Measurements from ENCODE around the gene DHRS7B. TPM values are rescaled to one million over a fixed set of nuclear protein-coding genes. Genes with fewer than 3 reads are reported as not detected.

DHRS7B gene
- total RNA-seq, 1 experiment from 2014 or later, result 30.0 TPM

GRCh38 chr17:21209511-21210175 is 82.9 kb downstream of the DHRS7B start:
- Histone ChIP-seq H3K4me1 (peaks cover 5% of the 10 kb centered on the region; the same call in 1 of the 2 replicates), H3K9me3 (no peaks in the 10 kb centered on the region), H3K36me3 (ENCODE audit: control insufficient read depth, insufficient read depth, low read length) (peaks cover 1% of the 10 kb centered on the region), H3K4me3 (ENCODE audit: low read depth, low read length) (no peak overlapping the region), H3K27me3 (replicated peaks; ENCODE audit: control insufficient read depth, insufficient read depth, low read length) (no peaks in the 10 kb centered on the region)
- TF ChIP-seq CTCF (IDR thresholded peaks at IDR 0.05; ENCODE audit: insufficient read depth in 1 of 2, low read depth in 1 of 2, low read length in 1 of 2, severe bottlenecking in 1 of 2, unreplicated experiment in 1 of 2), result no peak
- ChIA-PET POLR2A (no interaction called here), CTCF (no interaction called here)
- peaks cover 9% of the 10 kb centered on the region for H3K4me1 Mint-ChIP-seq (ENCODE audit: low read depth, unreplicated experiment)
- no peak overlapping the region for H3K27ac Mint-ChIP-seq (ENCODE audit: unreplicated experiment)
- no peaks in the 10 kb centered on the region for H3K9me3 Mint-ChIP-seq (ENCODE audit: unreplicated experiment)
- BruUV-seq (replicated peaks), result no TSS peak
- no peaks in the 10 kb centered on the region for H3K27me3 Mint-ChIP-seq (ENCODE audit: insufficient read depth, unreplicated experiment)
- H3K4me3 Mint-ChIP-seq (ENCODE audit: unreplicated experiment), result no peak overlapping the region
- no peak for DNase-seq
- peaks cover 42% of the 10 kb centered on the region for H3K36me3 Mint-ChIP-seq (ENCODE audit: insufficient read depth, unreplicated experiment)
- intact Hi-C loops (cut with micrococcal nuclease; ENCODE audit: unreplicated experiment), result no loop called here

DNA sequence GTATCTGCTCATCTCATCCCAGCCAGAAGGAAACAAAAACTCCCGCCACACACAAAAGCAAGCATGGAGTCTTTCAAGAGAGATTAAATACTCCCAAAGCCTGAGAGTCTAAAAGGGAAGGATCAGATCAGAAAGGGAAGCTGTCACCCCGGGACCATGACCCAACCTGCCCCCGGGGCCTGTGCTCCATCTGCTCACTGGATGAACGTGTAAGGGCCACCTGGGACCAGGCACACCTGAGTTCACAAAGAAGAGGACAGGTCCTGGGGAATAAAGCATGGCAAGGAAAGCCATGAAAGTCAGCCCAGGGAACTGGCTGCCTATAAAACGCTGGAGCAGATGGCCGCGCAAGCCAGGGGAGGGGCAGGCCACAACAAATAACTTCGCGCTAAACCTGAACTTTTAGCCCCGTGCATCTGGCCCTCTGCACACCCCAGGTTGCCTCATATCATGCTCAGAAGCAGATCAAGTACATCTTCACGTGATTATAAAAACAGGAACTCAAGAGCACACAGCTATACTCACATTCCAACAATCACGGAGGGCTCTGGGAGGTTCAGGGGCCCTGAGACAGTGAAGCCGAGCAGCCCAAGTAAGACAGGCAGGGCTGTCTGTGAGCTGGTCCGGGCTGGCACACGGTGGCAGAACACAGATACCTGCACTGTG is 83.8 kb downstream of the DHRS7B start:
- Mint-ChIP-seq H3K4me3 (ENCODE audit: unreplicated experiment) (no peak overlapping the region), H3K4me1 (ENCODE audit: low read depth, unreplicated experiment) (peaks cover 17% of the 10 kb centered on the region), H3K27ac (ENCODE audit: unreplicated experiment) (no peak overlapping the region), H3K36me3 (ENCODE audit: insufficient read depth, unreplicated experiment) (peaks cover 44% of the 10 kb centered on the region), H3K27me3 (ENCODE audit: insufficient read depth, unreplicated experiment) (no peaks in the 10 kb centered on the region), H3K9me3 (ENCODE audit: unreplicated experiment) (no peaks in the 10 kb centered on the region)
- Histone ChIP-seq H3K36me3 (ENCODE audit: control insufficient read depth, insufficient read depth, low read length) (peaks cover 1% of the 10 kb centered on the region), H3K4me1 (peaks cover 9% of the 10 kb centered on the region; the same call in 1 of the 2 replicates), H3K4me3 (ENCODE audit: low read depth, low read length) (no peak overlapping the region), H3K27me3 (replicated peaks; ENCODE audit: control insufficient read depth, insufficient read depth, low read length) (no peaks in the 10 kb centered on the region), H3K9me3 (no peaks in the 10 kb centered on the region)
- BruUV-seq (replicated peaks), result no TSS peak
- no peak for DNase-seq
- intact Hi-C loops (cut with micrococcal nuclease; ENCODE audit: unreplicated experiment), result no loop called here
- POLR2A ChIA-PET, result interaction anchor here (1.1 kb wide), 1 partner anchor 14 kb away, joined by 3 read pairs; no protein-coding TSS in a partner anchor
- CTCF ChIA-PET, result no interaction called here
- TF ChIP-seq CTCF (IDR thresholded peaks at IDR 0.05; ENCODE audit: insufficient read depth in 1 of 2, low read depth in 1 of 2, low read length in 1 of 2, severe bottlenecking in 1 of 2, unreplicated experiment in 1 of 2), result no peak

- DNase-seq, result no peak
- Mint-ChIP-seq H3K36me3 (ENCODE audit: insufficient read depth, unreplicated experiment) (peaks cover 38% of the 10 kb centered on the region), H3K4me3 (ENCODE audit: unreplicated experiment) (peak overlapping the region; percentile 96), H3K9me3 (ENCODE audit: unreplicated experiment) (no peaks in the 10 kb centered on the region), H3K27ac (ENCODE audit: unreplicated experiment) (no peak overlapping the region), H3K4me1 (ENCODE audit: low read depth, unreplicated experiment) (peaks cover 20% of the 10 kb centered on the region), H3K27me3 (ENCODE audit: insufficient read depth, unreplicated experiment) (no peaks in the 10 kb centered on the region)
- BruUV-seq (replicated peaks), result no TSS peak
- H3K27me3 ChIP-seq (replicated peaks; ENCODE audit: control insufficient read depth, insufficient read depth, low read length), result no peaks in the 10 kb centered on the region
- TF ChIP-seq CTCF (IDR thresholded peaks at IDR 0.05; ENCODE audit: insufficient read depth in 1 of 2, low read depth in 1 of 2, low read length in 1 of 2, severe bottlenecking in 1 of 2, unreplicated experiment in 1 of 2), result no peak
- intact Hi-C loops (cut with micrococcal nuclease; ENCODE audit: unreplicated experiment), result no loop called here
- no peak overlapping the region for H3K4me3 ChIP-seq (ENCODE audit: low read depth, low read length)
- no peaks in the 10 kb centered on the region for H3K9me3 ChIP-seq
- peaks cover 16% of the 10 kb centered on the region; the same call in 1 of the 2 replicates for H3K4me1 ChIP-seq
- ChIA-PET POLR2A (interaction anchor here (0.7 kb wide), 1 partner anchor 168 kb away, joined by 3 read pairs; no protein-coding TSS in a partner anchor), CTCF (interaction anchor here (1.1 kb wide), 1 partner anchor 28 kb away, joined by 3 read pairs; no protein-coding TSS in a partner anchor)
- peaks cover 1% of the 10 kb centered on the region for H3K36me3 ChIP-seq (ENCODE audit: control insufficient read depth, insufficient read depth, low read length)
These were observed 85.2 kb downstream of the DHRS7B start for GRCh38 chr17:21211825-21212479.
